Heart left ventricle (tissue), 16 donors: Measurements from ENCODE around the gene GGCX. TPM values are rescaled to one million over a fixed set of nuclear protein-coding genes. Genes with fewer than 3 reads are reported as not detected.

Experiments used
- ATAC-seq, 4 donors: fragments of 200-7000 bp; cut with Tn5 transposase; one replicate each; pipeline ENCODE4 v1.9.1; 2020 to 2022; ENCODE audit warnings: moderate library complexity in 4 of 4, mild to moderate bottlenecking in 3 of 4, moderate number of reproducible peaks in 1 of 4
- DNase-seq, 5 donors: peaks; one replicate each; pipeline ENCODE4 v3.0.0-alpha.2; 2020
- H3K27ac ChIP-seq, 12 donors: fragments of 200-600 bp; sonication (generic) in 4 of 12; one replicate each; pipeline versions ENCODE4 v1.5.0 to v1.8.0; 2016 to 2022; ENCODE audit warnings: mild to moderate bottlenecking in 2 of 12
- H3K27me3 ChIP-seq, 9 donors: fragments of 200-600 bp; sonication (generic) in 2 of 9; one replicate each; pipeline versions ENCODE4 v1.5.1 to v1.8.0; 2016 to 2022; ENCODE audit warnings: mild to moderate bottlenecking in 3 of 9
- H3K36me3 ChIP-seq, 9 donors: fragments of 200-600 bp; sonication (generic) in 2 of 9; one replicate each; pipeline versions ENCODE4 v1.5.0 to v1.8.0; 2018 to 2022; ENCODE audit warnings: mild to moderate bottlenecking in 2 of 9
- H3K4me1 ChIP-seq, 12 donors: fragments of 200-600 bp; sonication (generic) in 4 of 12; one replicate each; pipeline versions ENCODE4 v1.5.0 to v1.8.0; 2016 to 2022; ENCODE audit warnings: mild to moderate bottlenecking in 3 of 12
- H3K4me3 ChIP-seq, 12 donors: fragments of 200-600 bp; sonication (generic) in 4 of 12; one replicate each; pipeline versions ENCODE4 v1.5.0 to v1.8.0; 2017 to 2022; ENCODE audit warnings: mild to moderate bottlenecking in 9 of 12, moderate library complexity in 4 of 12
- H3K9me3 ChIP-seq, 12 donors: fragments of 200-600 bp; sonication (generic) in 4 of 12; one replicate each; pipeline versions ENCODE4 v1.5.0 to v1.8.0; 2016 to 2022; ENCODE audit warnings: mild to moderate bottlenecking in 1 of 12
- POLR2A ChIP-seq, 2 donors: fragments of 450-650 bp; IDR thresholded peaks; one replicate each; pipeline ENCODE4 v1.6.1; 2017; ENCODE audit warnings: antibody characterized with exemption in 2 of 2, mild to moderate bottlenecking in 2 of 2, moderate library complexity in 2 of 2
- WGBS, 4 donors: extraction: QIAGEN DNeasy Blood & Tissue Kit in 2 of 4; methylation state at CpG; one replicate each; pipeline versions ENCODE4 v1.1.5 to v1.1.7; 2013 to 2018; 5-methylcytosine and 5-hydroxymethylcytosine counted together
- intact Hi-C, 10 donors: fragments of 100-400 bp; cut with DNase I; formaldehyde crosslinking; loops; one replicate each; pipeline versions ENCODE4 v1.11.1 to v1.14.2; 2022
- polyA plus RNA-seq, 2 donors: library from polyadenylated mRNA; stranded (reverse); fragments of 200-250 nt; gene quantifications; one replicate each; pipeline ENCODE4 v1.2.3, GENCODE V29; 2013
- total RNA-seq, 9 donors: library from RNA; depleted of rRNA in 2 of 9; stranded (reverse); fragments of >200 nt in 2 of 9; fragmentation: NEBNext Ultra II Directional in 3 of 9; extraction: Animal tissue kit (Norgen Biotek cat#: 25700) in 3 of 9; gene quantifications; one replicate each; pipeline versions ENCODE4 v1.1.0 to v1.2.4, GENCODE V29; 2016 to 2023
- TF ChIP-seq, protein P1 (sequence below), 12 donors: fragments of 200-600 bp; sonication (generic) in 4 of 12; IDR thresholded peaks; one replicate each; pipeline versions ENCODE4 v1.5.0 to v1.8.0; 2018 to 2022; ENCODE audit warnings: antibody characterized with exemption in 12 of 12, mild to moderate bottlenecking in 5 of 12
- donor health status: ischemic (EF 13 %, LVEDD 7.1; RV severe dilation, severe dysfunction).
- donor health status: healthy with polysubstance abuse.
- donor health status: DM: no; HTN: yes; CAD: no.
- donor health status: DM: no; HTN: no; CAD: no.
- donor health status: ischemic (EF 25% LVEDD 6.9; RV normal size, moderate dysfunction).
- donor health status: ischemic (EF 25% LVEDD 5.7; RV mildly dilated, moderate dysfunction).
- donor health status: healthy.
- donor health status: DM: yes; HTN: yes; CAD: no.
- donor health status: ischemic (EF 35%, LVEDD 5.7; RV mildly dilated, moderate dysfunction).
- donor health status: nonischemic (EF 11% LVEDD 7.7; RV severe dilation, severe dysfunction).
- donor health status: DM: yes; HTN: yes; CAD: no.
- donor health status: PGD.
- donor health status: ischemic (EF 29% LVEDD 5.4; RV normal size, mild dysfunction).
- donor health status: nonischemic (EF 23%, LVEDD 6.1; RV moderate dilation, normal function).

Gene GGCX
- total and polyA plus RNA-seq, 11 donors = 12.6 to 30.7 (median 20.8) TPM

DNA sequence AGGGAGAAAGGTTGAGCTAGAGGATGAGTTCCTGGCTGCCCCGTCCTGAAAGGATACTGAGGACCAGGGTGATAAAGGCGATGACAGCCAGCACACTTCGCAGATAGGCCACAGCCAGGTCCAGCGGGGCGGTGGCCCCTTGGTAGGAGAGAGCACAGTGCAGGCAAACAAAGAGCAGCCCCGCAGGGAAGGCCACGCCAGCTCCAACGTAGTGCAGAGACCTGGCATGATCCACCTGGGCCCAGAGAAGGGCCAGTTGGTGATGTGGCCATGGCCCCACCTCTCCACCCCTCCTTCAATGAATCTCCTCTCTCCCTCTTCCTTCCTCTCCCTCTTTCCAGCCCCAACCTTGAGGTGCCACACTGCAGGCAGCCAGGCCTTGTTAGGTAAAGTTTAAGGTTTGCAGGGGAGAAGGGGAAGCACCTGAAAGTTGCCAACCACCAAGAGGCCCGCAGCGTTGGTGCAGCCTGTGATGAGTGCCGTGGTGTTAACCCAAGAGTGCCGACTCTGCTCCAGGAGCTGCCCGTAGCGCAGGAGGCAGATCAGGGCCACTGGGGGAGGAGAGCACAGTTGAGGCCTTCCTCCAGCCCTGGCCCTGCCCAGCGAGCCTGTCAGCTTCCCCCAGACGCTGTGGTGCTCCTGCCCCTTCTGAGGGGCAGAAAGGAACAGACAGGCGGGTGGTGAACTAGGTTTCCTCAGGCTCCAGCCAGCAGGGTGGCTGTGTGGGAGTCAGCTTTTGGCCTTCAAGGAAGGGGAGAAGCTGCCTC lies 38.4 kb upstream of the GGCX start:
- Histone ChIP-seq H3K27ac (peak overlapping the region in 1 of 12 donors; percentile 20), H3K27me3 (no peaks in the 10 kb centered on the region), H3K36me3 (peaks cover 0 to 43% (median 33%) of the 10 kb centered on the region in 9 donors), H3K4me3 (no peak overlapping the region), H3K9me3 (no peaks in the 10 kb centered on the region), H3K4me1 (peaks cover 0 to 53% (median 38%) of the 10 kb centered on the region in 12 donors)
- DNase-seq = peak in 1 of 5 donors; percentile 56
- WGBS, 4 donors = 53 to 67% (median 64%) methylated on average over 14 to 17 of the region's 17 CpGs
- intact Hi-C loops = loop anchor here in 3 of 10 donors (5.0 kb wide), 2 partner anchors 32 to 37 kb away; partner anchors contain the start of gene GGCX (in 2 of the 3)
- no peak for TF ChIP-seq POLR2A (IDR thresholded peaks at IDR 0.05)
- TF ChIP-seq, protein P1, sequence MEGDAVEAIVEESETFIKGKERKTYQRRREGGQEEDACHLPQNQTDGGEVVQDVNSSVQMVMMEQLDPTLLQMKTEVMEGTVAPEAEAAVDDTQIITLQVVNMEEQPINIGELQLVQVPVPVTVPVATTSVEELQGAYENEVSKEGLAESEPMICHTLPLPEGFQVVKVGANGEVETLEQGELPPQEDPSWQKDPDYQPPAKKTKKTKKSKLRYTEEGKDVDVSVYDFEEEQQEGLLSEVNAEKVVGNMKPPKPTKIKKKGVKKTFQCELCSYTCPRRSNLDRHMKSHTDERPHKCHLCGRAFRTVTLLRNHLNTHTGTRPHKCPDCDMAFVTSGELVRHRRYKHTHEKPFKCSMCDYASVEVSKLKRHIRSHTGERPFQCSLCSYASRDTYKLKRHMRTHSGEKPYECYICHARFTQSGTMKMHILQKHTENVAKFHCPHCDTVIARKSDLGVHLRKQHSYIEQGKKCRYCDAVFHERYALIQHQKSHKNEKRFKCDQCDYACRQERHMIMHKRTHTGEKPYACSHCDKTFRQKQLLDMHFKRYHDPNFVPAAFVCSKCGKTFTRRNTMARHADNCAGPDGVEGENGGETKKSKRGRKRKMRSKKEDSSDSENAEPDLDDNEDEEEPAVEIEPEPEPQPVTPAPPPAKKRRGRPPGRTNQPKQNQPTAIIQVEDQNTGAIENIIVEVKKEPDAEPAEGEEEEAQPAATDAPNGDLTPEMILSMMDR (IDR thresholded peaks at IDR 0.05) = no peak
- no peak for ATAC-seq

DNA sequence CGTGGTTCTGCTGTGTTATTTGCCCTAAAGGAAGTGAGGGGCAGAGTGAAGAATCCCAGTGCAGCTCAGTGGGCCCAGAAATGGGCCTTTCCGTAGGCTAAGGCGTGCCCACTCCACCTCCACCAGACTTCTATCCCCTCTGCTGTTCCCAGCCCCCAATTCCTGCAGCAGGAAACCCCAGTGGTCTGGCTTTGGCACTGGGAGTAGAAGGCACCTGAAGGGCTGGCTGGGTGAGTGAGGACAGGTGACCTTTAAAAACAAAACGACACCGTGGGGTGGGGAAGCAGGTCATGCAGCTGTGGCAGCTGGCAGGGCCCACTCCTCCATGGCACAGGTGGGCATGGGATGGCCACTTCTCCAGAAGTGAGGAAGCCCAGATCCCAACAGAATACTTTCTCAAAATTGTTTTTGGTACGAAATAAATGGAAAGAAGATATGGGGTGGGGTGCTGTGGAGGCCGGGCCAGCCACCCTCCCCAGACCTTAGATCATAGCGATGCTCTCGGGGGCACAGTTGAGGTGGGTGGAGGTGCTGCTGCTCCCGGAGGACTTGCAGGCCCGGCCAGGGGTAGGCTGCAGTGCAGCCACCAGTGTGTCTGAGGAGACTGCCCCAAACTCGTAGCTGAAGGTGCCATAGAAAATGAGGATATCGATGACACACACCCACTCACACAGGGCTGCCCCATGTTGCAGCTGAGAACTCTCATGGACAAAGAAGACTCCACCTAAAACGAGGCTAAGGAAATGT lies 37.5 kb upstream of the GGCX start:
- Histone ChIP-seq H3K4me1 (peaks cover 0 to 52% (median 37%) of the 10 kb centered on the region in 12 donors), H3K36me3 (peaks cover 0 to 43% (median 33%) of the 10 kb centered on the region in 9 donors), H3K4me3 (no peak overlapping the region), H3K9me3 (no peaks in the 10 kb centered on the region), H3K27ac (no peak overlapping the region), H3K27me3 (no peaks in the 10 kb centered on the region)
- ATAC-seq = no peak
- DNase-seq = no peak
- intact Hi-C loops = no loop called here
- TF ChIP-seq, protein P1 (IDR thresholded peaks at IDR 0.05) = no peak
- TF ChIP-seq POLR2A (IDR thresholded peaks at IDR 0.05) = no peak
- 69 to 82% (median 75%) methylated on average over 14 of the region's 14 CpGs for WGBS, 4 donors

DNA sequence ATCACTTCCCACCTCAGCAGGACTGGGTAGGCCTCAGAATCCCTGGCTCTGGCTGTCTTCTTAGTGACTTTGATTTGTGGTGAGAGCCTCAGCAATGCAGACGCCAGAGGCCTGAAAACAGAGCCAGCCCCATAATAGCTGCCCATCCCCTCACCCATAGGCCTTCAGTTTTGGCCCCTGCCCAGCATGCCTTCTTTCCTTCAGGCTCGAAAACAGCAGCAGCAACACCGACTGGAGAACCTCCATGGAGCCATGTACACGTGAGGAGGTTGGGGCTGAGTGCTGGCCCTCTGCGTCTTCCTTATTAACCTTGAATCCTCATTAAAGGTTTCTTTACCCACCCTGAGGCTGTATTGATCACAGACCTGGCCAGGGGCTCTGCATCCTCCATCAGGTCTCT lies 35.9 kb upstream of the GGCX start:
- H3K4me3 ChIP-seq = no peak overlapping the region
- 68 to 77% (median 71%) methylated on average over 5 of the region's 5 CpGs for WGBS, 4 donors
- H3K27me3 ChIP-seq = no peaks in the 10 kb centered on the region
- H3K9me3 ChIP-seq = no peaks in the 10 kb centered on the region
- H3K4me1 ChIP-seq = peaks cover 0 to 51% (median 31%) of the 10 kb centered on the region in 12 donors
- intact Hi-C loops = no loop called here
- H3K36me3 ChIP-seq = peaks cover 0 to 53% (median 33%) of the 10 kb centered on the region in 9 donors
- ATAC-seq (no peak), DNase-seq (no peak)
- TF ChIP-seq, protein P1 (IDR thresholded peaks at IDR 0.05) = no peak
- TF ChIP-seq POLR2A (IDR thresholded peaks at IDR 0.05) = no peak
- no peak overlapping the region for H3K27ac ChIP-seq
